ENCODE results near the gene KL.

Gene KL

DNA sequence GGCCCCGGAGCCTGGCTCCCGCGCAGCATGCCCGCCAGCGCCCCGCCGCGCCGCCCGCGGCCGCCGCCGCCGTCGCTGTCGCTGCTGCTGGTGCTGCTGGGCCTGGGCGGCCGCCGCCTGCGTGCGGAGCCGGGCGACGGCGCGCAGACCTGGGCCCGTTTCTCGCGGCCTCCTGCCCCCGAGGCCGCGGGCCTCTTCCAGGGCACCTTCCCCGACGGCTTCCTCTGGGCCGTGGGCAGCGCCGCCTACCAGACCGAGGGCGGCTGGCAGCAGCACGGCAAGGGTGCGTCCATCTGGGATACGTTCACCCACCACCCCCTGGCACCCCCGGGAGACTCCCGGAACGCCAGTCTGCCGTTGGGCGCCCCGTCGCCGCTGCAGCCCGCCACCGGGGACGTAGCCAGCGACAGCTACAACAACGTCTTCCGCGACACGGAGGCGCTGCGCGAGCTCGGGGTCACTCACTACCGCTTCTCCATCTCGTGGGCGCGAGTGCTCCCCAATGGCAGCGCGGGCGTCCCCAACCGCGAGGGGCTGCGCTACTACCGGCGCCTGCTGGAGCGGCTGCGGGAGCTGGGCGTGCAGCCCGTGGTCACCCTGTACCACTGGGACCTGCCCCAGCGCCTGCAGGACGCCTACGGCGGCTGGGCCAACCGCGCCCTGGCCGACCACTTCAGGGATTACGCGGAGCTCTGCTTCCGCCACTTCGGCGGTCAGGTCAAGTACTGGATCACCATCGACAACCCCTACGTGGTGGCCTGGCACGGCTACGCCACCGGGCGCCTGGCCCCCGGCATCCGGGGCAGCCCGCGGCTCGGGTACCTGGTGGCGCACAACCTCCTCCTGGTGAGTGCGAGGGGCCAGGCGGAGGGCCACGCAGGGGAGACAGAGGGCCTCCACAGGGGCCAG, at the start of gene KL:
KL (plus strand) TSS at position 10 of the 909 bp plus-strand sequence; CDS start at position 28, 18 bp downstream.
- peak; percentile 66 for DNase-seq

DNA sequence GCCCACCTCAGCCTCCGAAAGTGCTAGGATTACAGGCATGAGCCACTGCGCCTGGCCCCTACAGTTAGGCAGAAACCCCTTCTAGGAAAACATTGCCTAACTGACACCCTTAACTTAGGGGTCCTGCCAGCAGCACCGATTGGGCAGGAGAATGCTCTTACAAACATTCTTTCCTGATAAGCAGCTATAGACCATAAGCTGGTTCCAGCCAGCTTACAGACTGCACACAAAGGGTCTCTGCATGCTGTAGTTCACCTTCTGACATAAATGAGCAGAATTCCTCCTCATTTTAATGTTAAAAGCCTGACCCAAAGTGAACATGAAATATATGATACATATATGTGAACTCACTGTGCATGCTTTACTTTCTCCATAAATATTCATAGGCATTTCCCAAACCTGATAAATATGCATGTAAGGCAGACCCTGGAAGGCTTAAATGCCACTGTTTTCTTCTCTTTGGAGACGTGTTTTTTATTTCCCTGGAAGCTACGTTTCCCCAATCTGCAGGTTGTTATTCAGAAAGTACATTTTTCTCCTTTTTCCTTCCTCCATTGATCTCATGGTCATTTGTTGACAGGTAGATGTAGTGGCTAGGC, 48.5 kb upstream of the KL start:
- no peak for DNase-seq

DNA sequence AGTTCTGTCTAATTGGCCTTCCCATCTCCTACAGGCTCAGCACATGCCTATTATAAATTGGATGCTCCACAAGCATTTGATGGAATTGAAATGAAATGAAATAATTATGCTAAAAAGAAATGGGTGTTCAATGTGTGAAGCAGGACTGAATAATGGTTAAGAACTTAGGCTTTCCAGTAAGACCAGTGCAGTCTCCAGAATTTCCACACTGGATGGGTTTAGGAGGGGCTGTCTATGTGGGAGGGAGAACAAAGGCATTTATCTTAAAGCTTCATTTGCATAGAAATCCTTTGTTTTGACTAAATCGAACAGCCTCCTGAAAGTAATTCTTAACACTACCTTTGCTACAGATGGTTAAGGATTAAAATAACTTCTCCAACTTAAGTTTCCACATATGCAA, 47.9 kb upstream of the KL start:
- no peak for DNase-seq

DNA sequence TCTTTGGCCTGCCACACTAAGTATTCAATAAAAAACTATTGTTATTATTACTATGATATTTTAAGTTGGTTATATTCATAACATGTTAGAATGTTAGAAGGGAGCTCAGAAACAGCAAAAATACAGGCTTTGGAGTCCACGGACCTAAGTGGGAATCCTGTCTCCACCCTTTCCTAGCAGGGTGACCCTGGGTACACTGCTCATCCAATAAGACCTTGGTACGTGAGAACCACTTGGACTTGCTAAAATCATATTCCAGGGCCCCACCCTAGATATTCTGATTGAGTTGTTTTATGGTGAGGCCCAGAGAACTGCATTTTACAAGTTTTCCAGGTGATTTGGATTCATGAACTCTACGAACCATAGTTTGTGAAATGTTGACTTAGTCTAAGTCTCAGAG, 47.4 kb upstream of the KL start:
- no peak for DNase-seq

DNA sequence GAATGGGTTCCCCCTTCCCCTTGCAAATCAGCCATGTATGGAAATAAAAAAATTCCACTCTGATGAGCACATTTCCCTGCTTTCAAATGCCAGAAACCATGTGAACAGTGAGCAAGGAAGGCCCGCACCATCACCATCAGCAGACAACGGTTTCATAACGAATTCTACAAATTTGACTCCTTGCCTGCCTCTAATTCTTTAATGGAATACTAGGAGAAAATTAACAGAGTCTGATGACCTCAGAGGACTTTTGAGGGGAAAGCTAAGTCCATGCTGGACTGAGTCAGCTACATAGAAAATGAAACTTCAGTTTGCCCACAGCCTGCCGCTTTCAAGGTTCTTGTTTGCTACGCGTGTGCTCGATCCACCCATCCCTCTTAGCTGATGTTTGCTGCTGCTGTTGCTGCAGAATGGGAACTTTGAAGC, 46.7 kb upstream of the KL start:
- no peak for DNase-seq

DNA sequence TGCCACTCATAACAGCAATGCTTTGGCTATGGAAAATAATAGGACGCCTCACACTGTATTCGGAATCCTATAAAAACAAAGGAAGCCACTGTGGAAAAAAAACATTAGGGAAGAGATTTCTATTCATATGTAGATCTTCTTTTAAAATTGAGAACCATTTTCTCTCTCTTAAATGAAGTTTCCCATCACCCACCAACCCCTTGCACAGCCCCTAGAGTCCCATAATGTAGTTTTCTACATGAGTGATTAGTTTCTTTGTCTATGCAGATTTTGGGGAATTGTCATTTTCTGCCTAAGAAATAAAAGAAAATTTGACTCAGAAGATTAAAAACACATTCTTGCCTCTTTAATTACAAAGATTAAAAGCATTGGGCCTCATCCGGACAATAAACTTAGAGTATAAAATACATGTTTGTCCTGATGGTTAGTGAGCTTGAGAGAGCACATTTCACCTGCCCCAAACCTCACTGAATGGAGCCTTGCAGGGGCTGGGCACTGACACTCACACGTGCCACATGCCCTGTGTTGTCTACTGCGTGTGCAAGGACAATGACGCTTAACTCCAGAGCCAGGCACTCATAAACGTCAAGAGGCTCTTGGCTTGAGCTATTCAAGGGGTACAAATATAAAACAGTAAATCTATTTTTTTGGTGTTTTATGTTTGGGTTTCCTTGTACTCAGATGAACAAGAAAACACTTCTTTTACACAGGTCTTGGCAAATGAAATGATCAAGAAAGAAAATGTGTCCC, 40.0 kb upstream of the KL start:
- no peak for DNase-seq

DNA sequence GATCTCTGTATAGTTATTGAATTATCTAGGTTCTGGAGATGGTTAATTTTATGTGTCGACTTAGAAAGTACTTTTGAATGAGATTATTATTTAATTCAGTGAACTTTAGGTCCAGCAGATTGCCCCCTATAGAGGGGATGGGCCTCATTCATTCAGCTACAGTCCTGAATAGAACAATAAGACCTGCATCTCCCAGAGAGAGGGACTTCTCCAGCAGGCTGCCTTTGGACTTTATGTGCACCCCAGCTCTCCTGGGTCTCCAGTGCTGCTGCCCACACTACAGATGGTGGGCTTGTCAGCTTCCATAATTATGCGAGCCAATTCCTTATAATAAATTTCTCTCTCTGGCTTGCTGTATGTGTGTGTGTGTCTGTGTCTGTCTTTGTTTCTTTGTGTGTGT, 39.3 kb upstream of the KL start:
- DNase-seq = peak; percentile 37

DNA sequence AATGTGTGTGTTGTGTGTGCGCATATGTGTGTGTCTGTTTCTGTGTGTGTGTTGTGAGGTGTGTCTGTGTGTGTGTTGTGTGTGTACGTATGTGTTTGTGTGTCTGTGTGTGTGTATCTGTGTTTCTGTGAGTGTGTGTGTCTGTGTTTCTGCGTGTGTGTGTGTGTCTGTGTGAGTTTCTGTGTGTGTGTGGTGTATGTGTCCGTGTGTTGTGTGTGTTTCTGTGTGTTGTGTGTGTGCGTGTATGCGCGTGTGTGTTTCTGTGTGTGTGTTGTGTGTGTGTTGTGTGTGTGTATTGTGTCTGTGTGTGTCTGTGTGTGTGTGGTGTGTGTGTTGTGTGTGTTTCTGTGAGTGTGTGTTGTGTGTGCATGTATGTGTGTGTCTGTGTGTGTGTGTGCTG, 38.9 kb upstream of the KL start:
- DNase-seq = no peak

DNA sequence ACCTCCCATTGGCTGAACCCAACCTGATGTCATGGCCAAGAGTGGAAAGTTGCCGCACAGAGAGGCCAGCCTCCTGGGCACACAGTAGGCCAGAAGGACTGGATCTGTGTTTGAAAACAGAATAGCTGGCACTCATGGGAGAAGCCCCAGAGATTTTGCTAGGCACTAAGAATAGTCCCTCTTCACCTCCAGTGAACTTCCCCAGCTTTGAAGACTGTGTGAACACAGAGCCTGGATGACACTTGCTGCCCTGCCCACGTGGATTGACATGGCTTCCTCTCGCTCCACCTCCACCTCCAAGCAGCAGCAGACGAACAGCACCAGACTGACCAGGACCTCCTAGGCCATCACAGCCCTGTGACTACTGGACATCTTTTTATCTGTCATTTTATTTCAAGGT, 37.9 kb upstream of the KL start:
- no peak for DNase-seq

DNA sequence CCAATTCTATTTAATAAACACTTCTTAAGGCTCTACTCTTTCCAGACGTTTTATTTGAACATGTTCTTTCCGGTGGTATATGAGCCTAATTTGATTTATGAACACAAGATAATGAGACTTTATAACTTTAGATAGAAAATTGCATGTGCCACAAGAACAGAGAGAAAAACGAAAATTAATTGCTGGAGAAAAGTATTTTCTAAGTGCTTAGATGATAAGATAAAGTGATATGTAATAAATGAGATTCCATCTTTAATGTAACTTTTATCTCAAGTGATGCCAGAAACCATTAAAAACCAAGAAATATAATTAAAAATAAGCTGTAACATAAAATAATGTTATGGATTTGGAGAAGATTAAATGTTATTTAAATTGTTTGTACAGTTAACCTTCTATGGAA, 33.2 kb upstream of the KL start:
- DNase-seq = no peak

DNA sequence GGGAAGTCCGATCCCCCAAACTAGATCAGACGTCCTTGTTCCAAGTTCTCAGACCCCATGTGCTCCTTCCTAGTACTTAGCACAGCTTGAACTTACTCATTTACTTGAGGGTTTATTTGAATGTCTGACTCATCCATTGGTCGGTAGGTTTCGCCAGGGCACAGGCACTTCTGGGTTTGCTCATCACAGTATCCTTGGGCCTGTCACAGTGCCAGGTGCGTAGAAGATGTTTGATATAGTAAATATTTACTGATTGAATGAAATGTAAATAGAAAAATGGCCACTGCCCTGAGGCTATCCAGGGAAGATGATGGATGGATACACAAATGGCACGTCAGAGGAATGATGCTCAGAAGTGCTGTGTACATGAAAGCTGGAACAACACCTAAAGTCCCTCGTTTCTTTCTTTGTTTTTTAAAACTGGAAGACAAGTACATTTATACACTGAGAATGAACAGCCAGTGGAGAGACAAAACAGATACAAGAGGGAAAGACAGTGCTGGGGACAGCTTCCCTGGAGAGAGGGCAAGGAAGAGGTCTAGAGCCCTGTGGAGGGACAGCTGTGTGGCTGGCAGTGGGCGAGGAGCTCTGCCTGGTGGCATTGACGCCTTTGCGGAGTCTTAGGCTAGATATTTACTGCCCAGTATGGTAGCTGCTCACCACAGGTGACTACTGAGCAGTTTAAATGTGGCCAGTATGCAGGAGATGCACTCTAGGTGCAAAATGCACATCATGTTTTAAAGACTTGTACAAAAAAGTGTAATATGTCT, 31.2 kb upstream of the KL start:
- DNase-seq = no peak

DNA sequence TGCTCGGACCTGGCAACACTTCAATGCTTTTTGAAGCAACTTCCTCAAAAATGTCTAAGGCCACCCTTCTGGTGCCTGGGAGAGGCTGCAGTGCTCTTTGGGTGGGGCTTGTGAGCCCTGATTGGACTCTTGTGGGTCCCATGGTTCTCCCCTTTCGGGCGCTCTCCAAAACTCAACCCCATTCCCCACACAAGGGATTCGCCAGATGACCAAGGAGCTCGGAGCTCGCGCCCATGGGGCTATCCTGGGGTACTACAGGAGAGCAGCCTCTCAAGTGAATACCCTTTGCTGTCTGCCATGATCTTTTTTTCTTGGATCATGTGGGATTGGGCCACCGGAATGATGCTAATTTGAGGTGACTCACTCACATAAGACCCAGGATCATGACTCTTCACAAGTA, 29.7 kb upstream of the KL start:
- DNase-seq = no peak

DNA sequence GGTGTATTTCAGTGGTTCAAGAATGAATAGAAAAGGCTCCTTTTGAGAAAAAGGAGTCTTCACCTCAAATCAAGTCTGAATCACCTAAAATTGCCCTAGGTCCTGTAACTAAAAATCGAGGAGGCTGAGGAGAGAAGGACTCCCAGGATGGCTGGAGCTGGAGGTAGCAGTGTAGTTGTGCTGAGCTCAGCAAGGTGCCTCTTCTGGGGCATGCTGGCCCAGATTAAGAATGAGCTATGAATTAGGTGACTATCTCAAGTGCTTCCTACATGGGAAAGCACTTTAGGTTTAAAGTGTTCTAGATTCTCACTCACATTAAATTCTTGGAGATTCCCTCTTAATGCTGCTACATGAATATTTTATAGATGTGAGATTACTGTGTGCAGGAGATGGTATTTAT, 28.8 kb upstream of the KL start:
- no peak for DNase-seq

DNA sequence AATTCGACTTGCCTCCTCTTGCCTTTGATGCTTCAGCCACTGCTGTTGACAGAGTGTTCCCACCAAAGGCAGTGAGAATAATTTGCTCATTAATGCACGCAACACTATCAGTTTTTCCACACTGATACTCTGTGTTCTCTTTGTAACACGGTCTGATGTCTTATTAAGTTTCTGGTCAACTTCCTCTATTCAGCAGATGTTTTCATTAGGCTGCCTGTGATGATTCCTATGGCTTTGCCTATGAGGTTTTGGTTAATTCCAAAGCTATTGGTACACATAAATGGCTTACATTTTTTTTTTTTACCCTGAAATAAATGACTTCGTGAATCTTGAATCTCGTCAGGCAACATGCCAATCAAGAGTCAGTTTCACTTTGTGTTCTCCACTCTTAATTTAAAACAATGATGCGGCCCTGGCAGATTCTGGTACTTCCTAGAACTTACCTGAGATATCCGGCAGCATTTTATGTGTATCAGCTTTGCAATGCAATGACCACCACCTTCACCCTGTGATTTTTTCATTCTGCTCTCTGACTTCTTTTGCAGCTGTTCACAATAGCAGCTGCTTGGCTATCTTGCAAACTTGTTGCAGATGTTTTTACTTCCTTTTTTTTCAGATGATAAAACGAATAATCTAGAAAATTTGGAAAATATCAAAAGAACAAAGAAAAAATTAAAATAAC, 27.5 kb upstream of the KL start:
- DNase-seq = no peak

DNA sequence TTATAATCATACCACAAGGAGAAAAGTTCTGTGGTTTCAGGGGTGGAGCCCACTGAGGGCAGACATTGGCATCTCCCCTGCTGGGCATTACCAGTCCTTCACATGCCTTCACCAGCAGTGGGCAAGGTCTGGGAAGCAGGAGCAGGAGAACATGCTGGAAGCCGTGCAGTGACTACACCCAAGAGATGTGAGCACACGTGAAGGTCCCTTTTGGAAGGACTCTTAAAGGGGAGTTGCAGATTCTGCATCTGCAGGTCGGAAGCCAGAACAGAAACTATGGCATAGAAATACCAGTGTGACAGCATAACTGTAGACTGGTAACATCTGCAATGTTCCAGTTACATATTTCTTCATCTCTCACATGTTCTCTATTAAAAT, 26.9 kb upstream of the KL start:
- DNase-seq = no peak

DNA sequence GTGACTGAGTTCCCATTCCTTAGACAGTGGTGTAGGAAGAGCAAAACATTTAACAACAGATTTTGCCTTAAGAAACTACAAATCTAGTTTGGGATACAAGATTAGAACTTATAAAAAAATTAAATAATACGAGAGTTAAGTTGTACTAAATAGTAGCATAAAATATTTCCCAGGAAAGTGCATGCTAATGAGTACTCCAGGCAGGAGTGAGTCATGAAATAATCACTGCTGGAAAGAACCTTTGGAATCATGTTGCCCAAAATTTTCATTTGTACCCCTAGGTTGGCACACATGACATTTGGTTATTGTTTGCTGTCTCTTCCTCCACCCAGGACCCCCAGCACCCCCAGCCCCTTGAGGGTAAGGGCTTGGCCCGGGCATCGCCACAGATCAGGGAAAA, 26.3 kb upstream of the KL start:
- no peak for DNase-seq

DNA sequence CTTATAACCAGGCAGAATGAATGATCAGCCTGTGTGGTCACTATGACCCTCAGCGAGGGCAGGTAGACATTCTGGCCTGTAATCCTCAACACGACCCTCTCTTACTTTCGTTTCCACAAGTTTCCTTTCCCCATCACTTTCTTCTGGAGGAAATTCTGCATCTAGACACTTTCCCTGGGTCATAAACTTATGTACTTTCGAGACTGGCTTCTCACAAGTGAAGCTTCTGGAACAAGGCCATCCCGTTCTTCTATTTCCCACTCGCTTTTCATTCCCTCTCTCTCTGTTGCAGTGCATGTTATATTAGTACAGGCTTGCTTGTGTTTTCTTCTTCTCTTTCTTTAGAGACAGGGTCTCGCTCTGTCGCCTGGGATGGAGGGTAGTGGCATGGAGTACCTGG, 23.1 kb upstream of the KL start:
- DNase-seq = no peak

DNA sequence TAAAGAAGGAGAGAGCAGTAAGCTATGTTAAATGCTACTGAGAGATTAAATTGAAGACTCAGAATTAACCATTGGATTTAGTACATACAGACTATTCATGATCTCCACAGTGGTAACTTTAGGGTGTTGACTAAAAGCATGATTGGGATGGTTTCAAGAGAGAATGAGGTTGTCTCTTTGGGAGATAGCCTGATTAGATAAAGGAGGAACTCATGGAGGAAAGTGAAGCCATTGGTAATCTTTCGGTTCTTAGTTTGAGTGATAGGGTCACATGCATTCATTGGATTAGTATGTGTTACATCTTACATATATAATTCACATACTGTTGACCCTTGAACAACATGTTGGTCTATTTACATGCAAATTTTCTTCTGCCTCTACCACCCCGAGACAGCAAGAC, 18.8 kb upstream of the KL start:
- DNase-seq = no peak

DNA sequence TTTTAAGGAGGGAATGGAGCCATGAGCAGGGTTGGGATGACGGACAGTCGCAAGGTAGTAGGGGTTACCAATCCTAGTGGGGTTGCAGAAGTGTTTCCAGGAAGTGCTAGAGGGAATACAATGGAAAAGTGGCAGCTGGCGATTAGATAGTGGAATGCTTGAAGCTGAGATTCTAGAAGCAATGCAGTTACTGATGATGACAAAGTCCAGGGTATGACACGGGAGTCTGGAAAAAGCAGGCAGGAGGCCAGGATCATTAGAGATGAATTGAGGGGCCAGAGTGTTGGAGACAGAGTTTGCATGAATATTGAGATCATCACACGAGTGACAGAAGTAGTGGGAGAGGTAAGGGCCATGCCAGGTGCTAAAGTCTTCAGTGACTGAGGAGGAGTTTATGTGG, 17.3 kb upstream of the KL start:
- no peak for DNase-seq

DNA sequence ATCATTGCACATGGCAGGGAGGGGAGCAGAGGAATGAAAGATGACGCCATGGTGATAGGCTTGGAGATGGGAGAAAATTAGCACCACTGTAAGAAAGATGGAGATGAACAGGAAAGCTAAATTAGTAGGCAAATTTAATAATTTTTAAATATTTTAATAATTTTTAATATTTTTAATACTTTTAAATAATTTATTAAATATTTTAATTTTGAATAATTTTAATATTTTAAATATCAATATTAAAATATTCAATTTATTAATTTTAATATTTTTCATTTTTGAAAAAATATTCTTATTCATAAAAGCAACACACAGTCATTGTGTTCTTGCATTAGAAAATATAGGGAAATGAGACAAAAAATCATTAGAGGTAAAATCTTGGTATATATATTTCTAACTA, 15.9 kb upstream of the KL start:
- DNase-seq = no peak

DNA sequence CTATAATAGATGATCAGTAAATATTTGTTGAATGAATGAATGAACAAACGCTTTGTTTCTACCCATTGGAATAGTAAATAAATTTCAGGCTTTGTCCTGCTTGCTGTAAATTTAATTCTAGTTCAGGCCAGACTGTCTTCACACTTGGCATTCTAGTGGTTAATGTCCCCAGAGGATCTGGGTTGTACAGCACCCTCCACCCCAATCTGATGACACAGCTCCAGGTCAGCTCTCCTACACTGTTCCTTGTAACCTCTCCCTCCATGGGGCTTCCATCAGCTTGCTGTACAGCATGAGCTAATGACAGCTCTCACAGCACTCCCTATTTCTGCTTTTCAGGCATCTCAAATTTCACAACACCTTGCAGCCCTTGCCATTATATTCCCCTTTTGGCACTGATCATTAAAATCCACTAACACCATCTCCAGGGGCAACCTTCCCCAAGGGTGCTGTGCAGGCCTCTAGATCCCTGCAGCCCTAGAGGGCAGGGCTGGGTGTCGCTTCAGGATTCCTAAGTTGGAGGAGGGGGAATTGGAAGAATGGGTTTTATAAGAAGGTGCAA, 12.7 kb upstream of the KL start:
- no peak for DNase-seq

DNA sequence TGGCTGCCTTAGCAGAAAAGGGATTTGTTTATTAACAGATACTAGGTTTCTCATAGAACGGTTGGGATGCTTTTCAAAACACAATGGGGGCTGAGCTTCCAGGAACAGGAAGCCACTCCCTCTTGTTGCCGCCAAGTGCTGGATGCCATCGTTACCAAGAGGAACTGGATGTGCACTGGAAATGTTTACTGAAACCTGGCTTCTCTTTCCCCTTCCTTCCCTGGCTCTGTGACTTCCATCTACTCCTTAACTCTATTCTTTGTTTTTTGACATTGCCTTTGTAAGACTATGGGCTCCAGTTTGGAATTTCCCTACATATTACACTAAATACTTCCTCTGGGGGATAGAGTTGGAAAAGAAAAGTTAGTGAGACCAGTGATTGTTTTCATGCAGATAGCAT, 11.7 kb upstream of the KL start:
- no peak for DNase-seq
